ENCODE measurements around the gene ICAM3. TPM values are rescaled to one million over a fixed set of nuclear protein-coding genes. Genes with fewer than 3 reads are reported as not detected.
"Not testable (repeated sequence)": the region's sequence is repeated elsewhere in the genome, so short reads cannot be mapped to it uniquely, and the experiment has no call there.

Gene ICAM3
- total RNA-seq, 1 donor from 2014 or later: 5.0 TPM

GRCh38 chr19:10339977-10340376 is 553 bp upstream of the ICAM3 start:
- H3K27me3 ChIP-seq (ENCODE audit: control insufficient read depth, insufficient read depth, low read length): no peaks in the 10 kb centered on the region
- FAIRE-seq (no peak), DNase-seq (ENCODE audit: low read depth) (no peak)
- no peaks in the 10 kb centered on the region for H3K36me3 ChIP-seq (ENCODE audit: control insufficient read depth, insufficient read depth, low read length)
- no peak overlapping the region for H3K4me3 ChIP-seq (ENCODE audit: low read depth, low read length)
- no peak for TF ChIP-seq CTCF (IDR thresholded peaks at IDR 0.05; ENCODE audit: insufficient read depth, low read length, severe bottlenecking)

- Histone ChIP-seq H3K27me3 (ENCODE audit: control insufficient read depth, insufficient read depth, low read length) (no peaks in the 10 kb centered on the region), H3K4me3 (ENCODE audit: low read depth, low read length) (no peak overlapping the region), H3K36me3 (ENCODE audit: control insufficient read depth, insufficient read depth, low read length) (no peaks in the 10 kb centered on the region)
- no peak for TF ChIP-seq CTCF (IDR thresholded peaks at IDR 0.05; ENCODE audit: insufficient read depth, low read length, severe bottlenecking)
- DNase-seq (ENCODE audit: low read depth) (no peak), FAIRE-seq (no peak)
Observed at GRCh38 chr19:10338940-10339339, 484 bp downstream of the ICAM3 start.

- H3K36me3 ChIP-seq (ENCODE audit: control insufficient read depth, insufficient read depth, low read length); H3K4me3 ChIP-seq (ENCODE audit: low read depth, low read length); H3K27me3 ChIP-seq (ENCODE audit: control insufficient read depth, insufficient read depth, low read length); FAIRE-seq; DNase-seq (ENCODE audit: low read depth): not testable (repeated sequence)
Observed at GRCh38 chr19:10336725-10337124, 2.7 kb downstream of the ICAM3 start.

- DNase-seq (ENCODE audit: low read depth) (no peak), FAIRE-seq (no peak)
- Histone ChIP-seq H3K4me3 (ENCODE audit: low read depth, low read length) (no peak overlapping the region), H3K27me3 (ENCODE audit: control insufficient read depth, insufficient read depth, low read length) (no peaks in the 10 kb centered on the region), H3K36me3 (ENCODE audit: control insufficient read depth, insufficient read depth, low read length) (no peaks in the 10 kb centered on the region)
- TF ChIP-seq CTCF (IDR thresholded peaks at IDR 0.05; ENCODE audit: insufficient read depth, low read length, severe bottlenecking): no peak
Observed at GRCh38 chr19:10335352-10335985, 4.0 kb downstream of the ICAM3 start.

GRCh38 chr19:10334588-10335351 is 4.7 kb downstream of the ICAM3 start:
- Histone ChIP-seq H3K27me3 (ENCODE audit: control insufficient read depth, insufficient read depth, low read length) (no peaks in the 10 kb centered on the region), H3K36me3 (ENCODE audit: control insufficient read depth, insufficient read depth, low read length) (peaks cover 3% of the 10 kb centered on the region), H3K4me3 (ENCODE audit: low read depth, low read length) (peak overlapping the region; percentile 93)
- TF ChIP-seq CTCF (IDR thresholded peaks at IDR 0.05; ENCODE audit: insufficient read depth, low read length, severe bottlenecking): peak; percentile 18
- FAIRE-seq: no peak
- DNase-seq (ENCODE audit: low read depth): peak; percentile 86

- TF ChIP-seq CTCF (IDR thresholded peaks at IDR 0.05; ENCODE audit: insufficient read depth, low read length, severe bottlenecking): no peak
- DNase-seq (ENCODE audit: low read depth) (no peak), FAIRE-seq (no peak)
- Histone ChIP-seq H3K36me3 (ENCODE audit: control insufficient read depth, insufficient read depth, low read length) (peaks cover 6% of the 10 kb centered on the region), H3K27me3 (ENCODE audit: control insufficient read depth, insufficient read depth, low read length) (no peaks in the 10 kb centered on the region), H3K4me3 (ENCODE audit: low read depth, low read length) (peak overlapping the region; percentile 93)
Observed at GRCh38 chr19:10333758-10334587, 5.5 kb downstream of the ICAM3 start.
